K562 (cell line): ENCODE data around the gene SPEG.

Experiments
- FIP1L1 ChIP-seq: fragments of 200-400 bp; formaldehyde crosslinking; IDR thresholded peaks from 2 replicates; pipeline ENCODE4 v1.6.1; 2018; ENCODE audit warnings: mild to moderate bottlenecking, low read depth, low read length; ENCODE audit not compliant: poor library complexity, severe bottlenecking
- MEF2A ChIP-seq: IDR thresholded peaks from 2 replicates; pipeline ENCODE4 v1.6.1; 2011; ENCODE audit warnings: low read depth, mild to moderate bottlenecking, low read length, moderate library complexity; ENCODE audit not compliant: control insufficient read depth
- MYNN ChIP-seq, 2 experiments: sonication (generic); formaldehyde crosslinking in 1 of 2; IDR thresholded peaks; 2 replicates each; pipeline versions ENCODE4 v1.5.0 to v1.6.1; 2016 to 2020; ENCODE audit warnings: antibody characterized with exemption in 1 of 2, missing genetic modification reagents in 1 of 2
- RAD21 ChIP-seq, 2 experiments: fragments of 250-450 bp in 1 of 2; fragments of 450-650 bp in 1 of 2; sonication (Bioruptor Pico) in 1 of 2; formaldehyde crosslinking in 1 of 2; IDR thresholded peaks in 1 of 2; conservative IDR thresholded peaks in 1 of 2; 2 replicates each; pipeline versions ENCODE4 v1.4.0 to v1.8.0; 2020 to 2022; ENCODE audit warnings: mild to moderate bottlenecking in 2 of 2, moderate library complexity in 1 of 2
- SIN3A ChIP-seq, 2 experiments: fragments of 150-350 bp in 1 of 2; IDR thresholded peaks; 2 replicates each; pipeline ENCODE4 v1.6.1; 2011 to 2016; ENCODE audit warnings: borderline replicate concordance in 2 of 2, low read depth in 2 of 2, low read length in 2 of 2, mild to moderate bottlenecking in 2 of 2, moderate library complexity in 2 of 2; ENCODE audit not compliant: control insufficient read depth in 1 of 2
- SOX6 ChIP-seq: fragments of 450-650 bp; IDR thresholded peaks from 2 replicates; pipeline ENCODE4 v1.6.1; 2014; ENCODE audit warnings: mild to moderate bottlenecking
- SP1 ChIP-seq: sonication (generic); formaldehyde crosslinking; IDR thresholded peaks from 2 replicates; pipeline ENCODE4 v1.8.1; 2022; ENCODE audit warnings: mild to moderate bottlenecking, missing genetic modification reagents
- TCF3 ChIP-seq: sonication (generic); formaldehyde crosslinking; IDR thresholded peaks from 2 replicates; pipeline ENCODE4 v1.4.0; 2020; ENCODE audit warnings: mild to moderate bottlenecking, missing genetic modification reagents
- ZFP36 ChIP-seq: fragments of 150-350 bp; IDR thresholded peaks from 2 replicates; pipeline ENCODE4 v1.6.1; 2018; ENCODE audit warnings: low read length, low read depth; ENCODE audit not compliant: partially characterized antibody
- TF ChIP-seq, protein P1 (sequence below): sonication (generic); formaldehyde crosslinking; IDR thresholded peaks from 2 replicates; pipeline ENCODE4 v1.8.1; 2023; ENCODE audit warnings: mild to moderate bottlenecking, missing genetic modification reagents, moderate library complexity
- TF ChIP-seq, protein P2 (sequence below): sonication (generic); formaldehyde crosslinking; IDR thresholded peaks from 2 replicates; pipeline ENCODE4 v1.8.1; 2022; ENCODE audit warnings: missing genetic modification reagents
- TF ChIP-seq, protein P3 (sequence below): sonication (generic); formaldehyde crosslinking; IDR thresholded peaks from 2 replicates; pipeline ENCODE4 v1.4.0; 2020; ENCODE audit warnings: mild to moderate bottlenecking, missing genetic modification reagents
- TF ChIP-seq, protein P4 (sequence below), 2 experiments: fragments of 450-650 bp; formaldehyde crosslinking in 1 of 2; IDR thresholded peaks; 2 replicates each; pipeline versions ENCODE4 v1.4.0 to v1.6.1; 2014 to 2020; ENCODE audit warnings: mild to moderate bottlenecking in 2 of 2, borderline replicate concordance in 1 of 2, low read depth in 1 of 2
- TF ChIP-seq, protein P5 (sequence below), 3 experiments: IDR thresholded peaks in 2 of 3; conservative IDR thresholded peaks in 1 of 3; 2 replicates each; pipeline ENCODE4 v1.5.1; 2011 to 2012; ENCODE audit warnings: low read length in 3 of 3, mild to moderate bottlenecking in 3 of 3, control low read depth in 2 of 3, improper control_type of control experiment in 1 of 3, inconsistent platforms in 1 of 3, low read depth in 1 of 3, mixed read lengths in 1 of 3, moderate library complexity in 1 of 3; ENCODE audit not compliant: insufficient read depth in 2 of 3

DNA sequence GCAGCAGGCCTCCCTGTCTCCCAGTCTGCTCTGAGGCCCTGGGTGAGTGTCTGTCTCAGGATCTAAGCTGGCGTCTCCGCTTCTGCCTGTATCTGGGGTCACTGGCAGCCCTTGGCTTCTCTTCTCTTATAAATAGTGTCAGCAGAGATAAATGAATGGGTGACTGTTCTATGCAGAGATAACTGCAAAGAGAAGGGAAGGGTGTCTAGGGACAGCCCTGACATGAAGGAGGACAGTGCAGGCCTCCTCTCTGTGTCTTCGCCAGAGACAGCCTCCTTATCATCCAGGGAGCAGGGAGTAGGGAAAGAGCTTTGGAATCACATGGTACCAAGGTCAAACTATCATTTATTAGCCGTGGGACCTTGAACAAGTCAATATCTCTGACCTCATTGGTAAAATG lies 35.8 kb downstream of the SPEG start:
- TF ChIP-seq SP1 (CRISPR knock-in tag), result no peak
- no peak for TF ChIP-seq FIP1L1
- TF ChIP-seq, protein P1, sequence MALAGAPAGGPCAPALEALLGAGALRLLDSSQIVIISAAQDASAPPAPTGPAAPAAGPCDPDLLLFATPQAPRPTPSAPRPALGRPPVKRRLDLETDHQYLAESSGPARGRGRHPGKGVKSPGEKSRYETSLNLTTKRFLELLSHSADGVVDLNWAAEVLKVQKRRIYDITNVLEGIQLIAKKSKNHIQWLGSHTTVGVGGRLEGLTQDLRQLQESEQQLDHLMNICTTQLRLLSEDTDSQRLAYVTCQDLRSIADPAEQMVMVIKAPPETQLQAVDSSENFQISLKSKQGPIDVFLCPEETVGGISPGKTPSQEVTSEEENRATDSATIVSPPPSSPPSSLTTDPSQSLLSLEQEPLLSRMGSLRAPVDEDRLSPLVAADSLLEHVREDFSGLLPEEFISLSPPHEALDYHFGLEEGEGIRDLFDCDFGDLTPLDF (CRISPR knock-in tag), result no peak
- TF ChIP-seq, protein P2, sequence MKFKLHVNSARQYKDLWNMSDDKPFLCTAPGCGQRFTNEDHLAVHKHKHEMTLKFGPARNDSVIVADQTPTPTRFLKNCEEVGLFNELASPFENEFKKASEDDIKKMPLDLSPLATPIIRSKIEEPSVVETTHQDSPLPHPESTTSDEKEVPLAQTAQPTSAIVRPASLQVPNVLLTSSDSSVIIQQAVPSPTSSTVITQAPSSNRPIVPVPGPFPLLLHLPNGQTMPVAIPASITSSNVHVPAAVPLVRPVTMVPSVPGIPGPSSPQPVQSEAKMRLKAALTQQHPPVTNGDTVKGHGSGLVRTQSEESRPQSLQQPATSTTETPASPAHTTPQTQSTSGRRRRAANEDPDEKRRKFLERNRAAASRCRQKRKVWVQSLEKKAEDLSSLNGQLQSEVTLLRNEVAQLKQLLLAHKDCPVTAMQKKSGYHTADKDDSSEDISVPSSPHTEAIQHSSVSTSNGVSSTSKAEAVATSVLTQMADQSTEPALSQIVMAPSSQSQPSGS (CRISPR knock-in tag), result no peak
- TF ChIP-seq RAD21 (CRISPR knock-in tag; conservative IDR thresholded peaks at IDR 0.05 in 1 of 2, IDR thresholded peaks at IDR 0.05 in 1 of 2), result no peak
- TF ChIP-seq MEF2A, result no peak
- TF ChIP-seq, protein P3, sequence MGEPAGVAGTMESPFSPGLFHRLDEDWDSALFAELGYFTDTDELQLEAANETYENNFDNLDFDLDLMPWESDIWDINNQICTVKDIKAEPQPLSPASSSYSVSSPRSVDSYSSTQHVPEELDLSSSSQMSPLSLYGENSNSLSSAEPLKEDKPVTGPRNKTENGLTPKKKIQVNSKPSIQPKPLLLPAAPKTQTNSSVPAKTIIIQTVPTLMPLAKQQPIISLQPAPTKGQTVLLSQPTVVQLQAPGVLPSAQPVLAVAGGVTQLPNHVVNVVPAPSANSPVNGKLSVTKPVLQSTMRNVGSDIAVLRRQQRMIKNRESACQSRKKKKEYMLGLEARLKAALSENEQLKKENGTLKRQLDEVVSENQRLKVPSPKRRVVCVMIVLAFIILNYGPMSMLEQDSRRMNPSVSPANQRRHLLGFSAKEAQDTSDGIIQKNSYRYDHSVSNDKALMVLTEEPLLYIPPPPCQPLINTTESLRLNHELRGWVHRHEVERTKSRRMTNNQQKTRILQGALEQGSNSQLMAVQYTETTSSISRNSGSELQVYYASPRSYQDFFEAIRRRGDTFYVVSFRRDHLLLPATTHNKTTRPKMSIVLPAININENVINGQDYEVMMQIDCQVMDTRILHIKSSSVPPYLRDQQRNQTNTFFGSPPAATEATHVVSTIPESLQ, result no peak
- TF ChIP-seq, protein P4, sequence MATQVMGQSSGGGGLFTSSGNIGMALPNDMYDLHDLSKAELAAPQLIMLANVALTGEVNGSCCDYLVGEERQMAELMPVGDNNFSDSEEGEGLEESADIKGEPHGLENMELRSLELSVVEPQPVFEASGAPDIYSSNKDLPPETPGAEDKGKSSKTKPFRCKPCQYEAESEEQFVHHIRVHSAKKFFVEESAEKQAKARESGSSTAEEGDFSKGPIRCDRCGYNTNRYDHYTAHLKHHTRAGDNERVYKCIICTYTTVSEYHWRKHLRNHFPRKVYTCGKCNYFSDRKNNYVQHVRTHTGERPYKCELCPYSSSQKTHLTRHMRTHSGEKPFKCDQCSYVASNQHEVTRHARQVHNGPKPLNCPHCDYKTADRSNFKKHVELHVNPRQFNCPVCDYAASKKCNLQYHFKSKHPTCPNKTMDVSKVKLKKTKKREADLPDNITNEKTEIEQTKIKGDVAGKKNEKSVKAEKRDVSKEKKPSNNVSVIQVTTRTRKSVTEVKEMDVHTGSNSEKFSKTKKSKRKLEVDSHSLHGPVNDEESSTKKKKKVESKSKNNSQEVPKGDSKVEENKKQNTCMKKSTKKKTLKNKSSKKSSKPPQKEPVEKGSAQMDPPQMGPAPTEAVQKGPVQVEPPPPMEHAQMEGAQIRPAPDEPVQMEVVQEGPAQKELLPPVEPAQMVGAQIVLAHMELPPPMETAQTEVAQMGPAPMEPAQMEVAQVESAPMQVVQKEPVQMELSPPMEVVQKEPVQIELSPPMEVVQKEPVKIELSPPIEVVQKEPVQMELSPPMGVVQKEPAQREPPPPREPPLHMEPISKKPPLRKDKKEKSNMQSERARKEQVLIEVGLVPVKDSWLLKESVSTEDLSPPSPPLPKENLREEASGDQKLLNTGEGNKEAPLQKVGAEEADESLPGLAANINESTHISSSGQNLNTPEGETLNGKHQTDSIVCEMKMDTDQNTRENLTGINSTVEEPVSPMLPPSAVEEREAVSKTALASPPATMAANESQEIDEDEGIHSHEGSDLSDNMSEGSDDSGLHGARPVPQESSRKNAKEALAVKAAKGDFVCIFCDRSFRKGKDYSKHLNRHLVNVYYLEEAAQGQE (IDR thresholded peaks at IDR 0.05; ENCODE audit: borderline replicate concordance), result no peak
- TF ChIP-seq, protein P4 (CRISPR knock-in tag; IDR thresholded peaks at IDR 0.05; ENCODE audit: low read depth), result no peak
- TF ChIP-seq MYNN (IDR thresholded peaks at IDR 0.05), result no peak
- TF ChIP-seq MYNN (CRISPR knock-in tag; IDR thresholded peaks at IDR 0.05), result no peak
- TF ChIP-seq SIN3A (IDR thresholded peaks at IDR 0.05; ENCODE audit: borderline replicate concordance in 2 of 2, control insufficient read depth in 1 of 2, low read depth in 2 of 2, low read length in 2 of 2), result no peak
- TF ChIP-seq TCF3 (CRISPR knock-in tag), result no peak
- no peak for TF ChIP-seq ZFP36
- TF ChIP-seq, protein P5, sequence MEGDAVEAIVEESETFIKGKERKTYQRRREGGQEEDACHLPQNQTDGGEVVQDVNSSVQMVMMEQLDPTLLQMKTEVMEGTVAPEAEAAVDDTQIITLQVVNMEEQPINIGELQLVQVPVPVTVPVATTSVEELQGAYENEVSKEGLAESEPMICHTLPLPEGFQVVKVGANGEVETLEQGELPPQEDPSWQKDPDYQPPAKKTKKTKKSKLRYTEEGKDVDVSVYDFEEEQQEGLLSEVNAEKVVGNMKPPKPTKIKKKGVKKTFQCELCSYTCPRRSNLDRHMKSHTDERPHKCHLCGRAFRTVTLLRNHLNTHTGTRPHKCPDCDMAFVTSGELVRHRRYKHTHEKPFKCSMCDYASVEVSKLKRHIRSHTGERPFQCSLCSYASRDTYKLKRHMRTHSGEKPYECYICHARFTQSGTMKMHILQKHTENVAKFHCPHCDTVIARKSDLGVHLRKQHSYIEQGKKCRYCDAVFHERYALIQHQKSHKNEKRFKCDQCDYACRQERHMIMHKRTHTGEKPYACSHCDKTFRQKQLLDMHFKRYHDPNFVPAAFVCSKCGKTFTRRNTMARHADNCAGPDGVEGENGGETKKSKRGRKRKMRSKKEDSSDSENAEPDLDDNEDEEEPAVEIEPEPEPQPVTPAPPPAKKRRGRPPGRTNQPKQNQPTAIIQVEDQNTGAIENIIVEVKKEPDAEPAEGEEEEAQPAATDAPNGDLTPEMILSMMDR (IDR thresholded peaks at IDR 0.05 in 2 of 3, conservative IDR thresholded peaks at IDR 0.05 in 1 of 3; ENCODE audit: insufficient read depth in 2 of 3, low read depth in 1 of 3, low read length in 3 of 3), result no peak
- TF ChIP-seq SOX6, result no peak
